Measurements from ENCODE around the gene PLK4. TPM values are rescaled to one million over a fixed set of nuclear protein-coding genes. Genes with fewer than 3 reads are reported as not detected.

Gene PLK4
- total and polyA plus RNA-seq, 2 donors (not counting 1 experiment from before 2014, with no cell fraction given): 1.2 to 4.3 TPM

GRCh38 chr4:127856196-127856812 lies 24.4 kb upstream of the PLK4 start:
- POLR2A ChIA-PET: no interaction called here
- TF ChIP-seq CTCF (IDR thresholded peaks at IDR 0.05): no peak
- TF ChIP-seq EZH2 (IDR thresholded peaks at IDR 0.05; ENCODE audit: borderline replicate concordance, insufficient read depth, low read depth, low read length, poor library complexity, severe bottlenecking): no peak

GRCh38 chr4:127856813-127857447 lies 23.8 kb upstream of the PLK4 start:
- TF ChIP-seq EZH2 (IDR thresholded peaks at IDR 0.05; ENCODE audit: borderline replicate concordance, insufficient read depth, low read depth, low read length, poor library complexity, severe bottlenecking) (no peak), CTCF (IDR thresholded peaks at IDR 0.05) (no peak)
- Histone ChIP-seq H3K27me3 (replicated peaks in 1 of 4; ENCODE audit: control extremely low read depth in 1 of 4, control insufficient read depth in 3 of 4, insufficient read depth in 4 of 4, low read length in 3 of 4) (no peaks in the 10 kb centered on the region), H3K36me3 (replicated peaks in 1 of 2; ENCODE audit: control extremely low read depth in 1 of 2, control insufficient read depth in 1 of 2, extremely low read depth in 1 of 2, insufficient read depth in 2 of 2, low read length in 1 of 2) (no peaks in the 10 kb centered on the region), H3K4me1 (ENCODE audit: control insufficient read depth in 2 of 2, insufficient read depth in 2 of 2, low read length in 2 of 2) (peaks cover 6% of the 10 kb centered on the region in 2 donors), H4K20me1 (ENCODE audit: control insufficient read depth, insufficient read depth, low read length, poor library complexity, severe bottlenecking) (no peaks in the 10 kb centered on the region), H3K4me2 (replicated peaks; ENCODE audit: low read depth, low read length, poor library complexity, severe bottlenecking) (peak overlapping the region; percentile 36), H3K27ac (ENCODE audit: low read length in 2 of 2) (no peak overlapping the region), H2AFZ (ENCODE audit: insufficient read depth, low read depth, low read length, poor library complexity, severe bottlenecking) (no peak overlapping the region), H3K9me3 (ENCODE audit: control extremely low read depth in 1 of 3, control insufficient read depth in 2 of 3, insufficient read depth in 1 of 3, low read length in 2 of 3) (peaks cover 0 to 12% (median 0%) of the 10 kb centered on the region in 3 donors), H3K4me3 (ENCODE audit: control extremely low read depth in 1 of 5, extremely low read depth in 1 of 5, insufficient read depth in 1 of 5, low read depth in 2 of 5, low read length in 4 of 5) (no peak overlapping the region), H3K79me2 (ENCODE audit: control insufficient read depth, insufficient read depth, low read length) (no peaks in the 10 kb centered on the region), H3K9ac (ENCODE audit: low read length) (no peak overlapping the region)
- H3K27me3 Mint-ChIP-seq: no peaks in the 10 kb centered on the region
- H3K27ac Mint-ChIP-seq: no peak overlapping the region
- intact Hi-C loops (cut with micrococcal nuclease): no loop called here
- 77% methylated on average over 3 of the region's 4 CpGs for WGBS (ENCODE audit: insufficient coverage)
- peak overlapping the region; percentile 61 for H3K4me3 Mint-ChIP-seq
- H3K9me3 Mint-ChIP-seq (ENCODE audit: insufficient read depth): peaks cover 7% of the 10 kb centered on the region
- POLR2A ChIA-PET: no interaction called here
- CTCF ChIA-PET: no interaction called here
- DNase-seq: no peak
- ATAC-seq (ENCODE audit: low read depth): no peak
- H3K4me1 Mint-ChIP-seq: peaks cover 22% of the 10 kb centered on the region

More at GRCh38 chr4:127856196-127856812, 24.4 kb upstream of the PLK4 start:
- Histone ChIP-seq H3K79me2 (ENCODE audit: control insufficient read depth, insufficient read depth, low read length) (no peaks in the 10 kb centered on the region), H3K9me3 (ENCODE audit: control extremely low read depth in 1 of 3, control insufficient read depth in 2 of 3, insufficient read depth in 1 of 3, low read length in 2 of 3) (peaks cover 0 to 14% (median 1%) of the 10 kb centered on the region in 3 donors), H3K9ac (ENCODE audit: low read length) (no peak overlapping the region), H3K4me2 (replicated peaks; ENCODE audit: low read depth, low read length, poor library complexity, severe bottlenecking) (no peak overlapping the region), H3K4me1 (ENCODE audit: control insufficient read depth in 2 of 2, insufficient read depth in 2 of 2, low read length in 2 of 2) (peaks cover 6% of the 10 kb centered on the region in 2 donors), H4K20me1 (ENCODE audit: control insufficient read depth, insufficient read depth, low read length, poor library complexity, severe bottlenecking) (no peaks in the 10 kb centered on the region), H3K4me3 (ENCODE audit: control extremely low read depth in 1 of 5, extremely low read depth in 1 of 5, insufficient read depth in 1 of 5, low read depth in 2 of 5, low read length in 4 of 5) (no peak overlapping the region), H3K27me3 (replicated peaks in 1 of 4; ENCODE audit: control extremely low read depth in 1 of 4, control insufficient read depth in 3 of 4, insufficient read depth in 4 of 4, low read length in 3 of 4) (no peaks in the 10 kb centered on the region), H3K36me3 (replicated peaks in 1 of 2; ENCODE audit: control extremely low read depth in 1 of 2, control insufficient read depth in 1 of 2, extremely low read depth in 1 of 2, insufficient read depth in 2 of 2, low read length in 1 of 2) (no peaks in the 10 kb centered on the region), H2AFZ (ENCODE audit: insufficient read depth, low read depth, low read length, poor library complexity, severe bottlenecking) (no peak overlapping the region), H3K27ac (ENCODE audit: low read length in 2 of 2) (no peak overlapping the region)
- Mint-ChIP-seq H3K4me3 (no peak overlapping the region), H3K9me3 (ENCODE audit: insufficient read depth) (peaks cover 6% of the 10 kb centered on the region), H3K4me1 (peaks cover 22% of the 10 kb centered on the region), H3K27me3 (no peaks in the 10 kb centered on the region), H3K27ac (no peak overlapping the region)
- DNase-seq (no peak), ATAC-seq (ENCODE audit: low read depth) (no peak)
- intact Hi-C loops (cut with micrococcal nuclease): no loop called here
- CTCF ChIA-PET: no interaction called here
